NCI-H345 (cell line): ENCODE data around the gene ZNF222.

Experiments used
- DNase-seq: peaks from one replicate; lab custom pipeline; 2025; lab: John Stamatoyannopoulos, UW

Gene ZNF222

GRCh38 chr19:44025217-44025936, at the start of gene ZNF222:
TSS of gene ZNF222 (plus strand) at chr19:44025379. CDS start at chr19:44025437, 58 bp downstream.
- DNase-seq, result peak; percentile 81

- no peak for DNase-seq
Observed at GRCh38 chr19:43976732-43977131, 48.4 kb upstream of the ZNF222 start.

- DNase-seq, result no peak
Observed at GRCh38 chr19:43983544-43983911, 41.7 kb upstream of the ZNF222 start.

DNA sequence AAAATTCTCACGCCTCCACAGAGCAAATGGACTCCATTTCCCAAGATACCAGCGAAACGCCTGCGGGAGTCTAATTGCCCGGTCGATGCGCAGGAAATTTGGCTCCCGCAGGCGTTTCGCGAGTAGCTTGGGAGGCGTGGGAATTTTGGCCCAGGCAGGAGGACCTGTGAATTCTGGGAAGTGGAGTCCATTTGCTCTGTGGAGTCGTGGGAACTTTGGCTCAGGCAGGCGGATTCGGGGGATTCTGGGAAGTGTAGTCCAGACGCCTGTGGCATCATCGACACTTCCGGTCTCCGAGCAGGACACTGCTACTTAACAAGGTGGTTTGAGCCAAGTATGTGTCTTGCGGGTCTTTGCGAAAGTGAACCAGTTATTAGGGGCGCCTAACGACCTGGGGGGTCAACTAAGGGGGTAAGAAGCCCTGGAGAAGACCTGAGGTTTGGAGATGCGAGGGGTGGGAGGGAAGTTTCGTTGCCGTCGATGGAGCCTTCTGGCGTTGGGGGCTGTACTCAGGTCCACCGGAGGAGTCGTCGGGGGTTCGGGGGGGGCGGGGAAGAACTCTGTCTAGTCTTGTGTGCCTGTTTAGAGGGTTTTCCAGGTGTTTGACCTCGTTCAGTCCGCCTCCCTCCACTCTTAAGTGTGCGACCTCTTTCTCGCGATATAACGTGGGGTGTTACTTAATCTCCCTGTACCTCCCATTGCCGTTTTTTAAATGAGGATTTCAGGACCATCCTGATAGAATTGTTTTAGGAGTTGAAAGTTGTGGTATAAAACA, 41.1 kb upstream of the ZNF222 start, which contains the start of gene ZNF155:
TSS of gene ZNF155 (plus strand) at position 277 of the 775 bp plus-strand sequence. CDS start 4,356 bp downstream, outside the sequence.
- DNase-seq, result peak; percentile 95

DNA sequence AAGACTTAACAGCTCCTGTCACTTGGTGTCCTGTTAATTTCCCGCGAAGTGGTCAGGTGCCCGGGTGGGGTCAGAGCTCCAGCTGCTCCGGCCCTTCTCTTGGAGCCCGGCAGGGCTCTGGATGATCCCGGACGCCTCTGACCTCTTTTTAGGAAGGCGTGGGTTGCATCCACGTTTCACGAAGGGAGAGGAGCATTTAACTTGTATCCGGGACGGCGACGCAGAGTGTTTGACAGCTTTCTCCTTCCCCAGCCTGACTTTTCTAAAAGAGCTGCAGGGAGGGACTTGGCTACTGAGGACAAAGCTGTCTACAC, 40.5 kb upstream of the ZNF222 start:
- no peak for DNase-seq

GRCh38 chr19:43997631-43998290, 27.4 kb upstream of the ZNF222 start:
- no peak for DNase-seq

- no peak for DNase-seq
Observed at GRCh38 chr19:44002212-44002565, 23.0 kb upstream of the ZNF222 start.

GRCh38 chr19:44002566-44003460, 22.4 kb upstream of the ZNF222 start, which contains the start of gene ZNF230:
TSS of gene ZNF230 (plus strand) at chr19:44002957. CDS start at chr19:44007079, 4,122 bp downstream.
- DNase-seq, result peak; percentile 93

GRCh38 chr19:44003461-44004009, 21.6 kb upstream of the ZNF222 start:
- DNase-seq, result no peak

DNA sequence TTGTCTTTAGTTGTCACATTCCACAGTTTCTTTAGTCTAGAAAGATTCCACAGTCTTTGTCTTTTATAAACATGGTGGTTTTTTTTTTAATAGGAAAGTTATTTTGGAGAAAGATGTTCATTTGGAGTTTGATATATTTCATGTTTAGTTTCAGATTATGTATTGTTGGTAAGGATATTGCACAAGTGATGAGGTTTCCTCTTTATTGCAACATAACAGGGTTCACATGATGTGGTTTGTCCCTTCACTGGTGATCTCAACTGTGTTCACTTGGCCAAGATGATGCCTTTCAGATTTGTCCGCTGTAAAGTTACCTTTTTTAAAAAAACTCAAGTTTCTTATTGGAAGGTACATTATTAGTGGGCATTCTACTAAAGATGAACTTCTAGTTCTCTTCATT, 19.2 kb upstream of the ZNF222 start:
- no peak for DNase-seq

- no peak for DNase-seq
Observed at GRCh38 chr19:44007473-44007872, 17.7 kb upstream of the ZNF222 start.

GRCh38 chr19:44010468-44010867, 14.7 kb upstream of the ZNF222 start:
- no peak for DNase-seq

DNA sequence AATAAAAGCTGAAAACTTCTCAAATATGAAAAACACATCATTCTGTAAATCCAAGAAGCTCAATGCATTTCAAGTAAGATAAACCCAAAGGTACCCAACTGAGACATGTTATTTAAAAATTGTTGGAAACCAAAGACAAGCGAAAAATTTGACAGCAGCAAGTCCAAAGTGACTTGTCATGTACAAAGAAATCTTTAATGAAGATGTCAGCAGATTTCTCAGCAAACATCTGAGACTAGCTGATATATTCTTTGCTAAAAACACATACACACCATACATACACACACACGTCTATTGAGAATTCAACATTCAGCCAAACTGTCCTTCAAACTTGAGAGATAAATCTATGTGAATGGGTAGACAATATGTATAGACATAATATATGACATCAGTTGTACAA, 5.7 kb upstream of the ZNF222 start:
- no peak for DNase-seq

GRCh38 chr19:44021221-44021620, 4.0 kb upstream of the ZNF222 start:
- DNase-seq, result no peak

GRCh38 chr19:44024900-44025216, 321 bp upstream of the ZNF222 start:
- DNase-seq, result no peak

GRCh38 chr19:44026622-44027021, 1.4 kb downstream of the ZNF222 start:
- DNase-seq, result no peak

DNA sequence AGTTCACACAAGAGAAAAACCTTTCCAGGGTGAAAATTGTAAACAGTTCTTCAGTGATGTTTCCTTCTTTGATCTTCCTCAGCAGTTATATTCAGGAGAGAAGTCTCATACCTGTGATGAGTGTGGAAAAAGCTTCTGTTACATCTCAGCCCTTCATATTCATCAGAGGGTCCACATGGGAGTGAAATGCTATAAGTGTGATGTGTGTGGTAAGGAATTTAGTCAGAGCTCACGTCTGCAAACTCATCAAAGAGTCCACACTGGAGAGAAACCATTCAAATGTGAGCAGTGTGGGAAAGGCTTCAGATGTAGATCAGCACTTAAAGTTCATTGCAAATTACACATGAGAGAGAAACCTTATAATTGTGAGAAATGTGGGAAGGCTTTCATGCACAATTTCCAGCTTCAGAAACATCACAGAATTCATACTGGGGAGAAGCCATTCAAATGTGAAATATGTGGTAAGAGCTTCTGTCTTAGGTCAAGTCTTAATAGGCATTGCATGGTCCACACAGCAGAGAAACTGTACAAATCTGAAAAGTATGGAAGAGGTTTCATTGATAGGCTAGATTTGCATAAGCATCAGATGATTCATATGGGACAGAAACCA, 6.9 kb downstream of the ZNF222 start:
- DNase-seq, result no peak

GRCh38 chr19:44042147-44042546, 17.0 kb downstream of the ZNF222 start:
- DNase-seq, result no peak

GRCh38 chr19:44050740-44051649, 25.8 kb downstream of the ZNF222 start:
- peak; percentile 76 for DNase-seq
